CD4-positive, alpha-beta T cell (primary cell): Measurements from ENCODE around the gene REXO4. TPM values are rescaled to one million over a fixed set of nuclear protein-coding genes. Genes with fewer than 3 reads are reported as not detected.

Experiments used
- ATAC-seq: fragments of 200-7000 bp; cut with Tn5 transposase; one replicate; pipeline ENCODE4 v1.10.0; 2022; ENCODE audit warnings: mild to moderate bottlenecking; ENCODE audit not compliant: poor library complexity
- CTCF ChIA-PET: fragments of 350-600 bp; sonication (Branson Sonifier 250); formaldehyde crosslinking; loops from one replicate; lab custom pipeline; 2021; ENCODE audit warnings: antibody characterized with exemption, inconsistent platforms; lab: Charles Lee
- POLR2A ChIA-PET: fragments of 350-600 bp; sonication (Branson Sonifier 250); formaldehyde crosslinking; loops from one replicate; lab custom pipeline; 2021; ENCODE audit warnings: antibody characterized with exemption, inconsistent platforms; lab: Charles Lee
- DNase-seq, 14 experiments: peaks; one replicate each; pipeline ENCODE4 v3.0.0-alpha.2; 2013 to 2020; ENCODE audit warnings: mixed read lengths in 2 of 14
- H3K27ac ChIP-seq, 2 donors: one replicate each; pipeline versions ENCODE4 v1.5.1 to v1.7.0; 2013; ENCODE audit warnings: low read length in 2 of 2, low read depth in 1 of 2, mild to moderate bottlenecking in 1 of 2
- H3K27me3 ChIP-seq, 2 experiments: 1 replicate in 1 of 2; 2 replicates in 1 of 2; pipeline versions ENCODE4 v1.6.1 to v1.7.0; 2013; ENCODE audit warnings: low read length in 2 of 2, control low read depth in 1 of 2, mild to moderate bottlenecking in 1 of 2, moderate library complexity in 1 of 2; ENCODE audit not compliant: insufficient read depth in 2 of 2, control insufficient read depth in 1 of 2
- H3K36me3 ChIP-seq: one replicate; pipeline ENCODE4 v1.6.1; 2013; ENCODE audit warnings: low read length, control low read depth; ENCODE audit not compliant: insufficient read depth
- H3K4me1 ChIP-seq: one replicate; pipeline ENCODE4 v1.6.1; 2013; ENCODE audit warnings: low read length, control low read depth; ENCODE audit not compliant: insufficient read depth
- H3K4me3 ChIP-seq: one replicate; pipeline ENCODE4 v1.5.1; 2013; ENCODE audit warnings: mild to moderate bottlenecking, low read length, moderate library complexity
- H3K9me3 ChIP-seq, 2 experiments: 1 replicate in 1 of 2; 2 replicates in 1 of 2; pipeline versions ENCODE4 v1.6.1 to v1.7.0; 2013; ENCODE audit warnings: low read length in 2 of 2, mild to moderate bottlenecking in 2 of 2, control low read depth in 1 of 2, moderate library complexity in 1 of 2; ENCODE audit not compliant: control insufficient read depth in 1 of 2, insufficient read depth in 1 of 2
- H3K27ac Mint-ChIP-seq: one replicate; pipeline ENCODE4 v1.8.0; 2020; ENCODE audit warnings: mixed read lengths
- H3K27me3 Mint-ChIP-seq: one replicate; pipeline ENCODE4 v1.8.0; 2021; ENCODE audit warnings: mixed read lengths
- H3K36me3 Mint-ChIP-seq: one replicate; pipeline ENCODE4 v1.8.0; 2021; ENCODE audit warnings: low read depth, mixed read lengths
- H3K4me1 Mint-ChIP-seq: one replicate; pipeline ENCODE4 v1.8.0; 2021; ENCODE audit warnings: low read depth, mixed read lengths
- H3K4me3 Mint-ChIP-seq: one replicate; pipeline ENCODE4 v1.8.0; 2020; ENCODE audit warnings: mild to moderate bottlenecking, mixed read lengths
- H3K9me3 Mint-ChIP-seq: one replicate; pipeline ENCODE4 v1.8.0; 2020; ENCODE audit warnings: mixed read lengths
- intact Hi-C, 2 experiments: fragments of 100-400 bp; cut with DNase I in 1 of 2; cut with micrococcal nuclease in 1 of 2; formaldehyde crosslinking; loops; one replicate each; pipeline versions ENCODE4 v1.15.1 to v1.9.0; 2023 to 2025; cut with DNase I, micrococcal nuclease
- total RNA-seq, 174 experiments: library from RNA in 2 of 174; stranded (reverse) in 2 of 174; gene quantifications; one replicate each; pipeline ENCODE4 v1.2.3 and lab custom pipeline; 2021 to 2026
- TF ChIP-seq, protein P1 (sequence below): fragments of 200-600 bp; IDR thresholded peaks from one replicate; pipeline ENCODE4 v1.8.0; 2022; ENCODE audit warnings: antibody characterized with exemption, mild to moderate bottlenecking

Gene REXO4
- total RNA-seq, 2 experiments from 2014 or later, result 17.3 to 18.5 TPM

DNA sequence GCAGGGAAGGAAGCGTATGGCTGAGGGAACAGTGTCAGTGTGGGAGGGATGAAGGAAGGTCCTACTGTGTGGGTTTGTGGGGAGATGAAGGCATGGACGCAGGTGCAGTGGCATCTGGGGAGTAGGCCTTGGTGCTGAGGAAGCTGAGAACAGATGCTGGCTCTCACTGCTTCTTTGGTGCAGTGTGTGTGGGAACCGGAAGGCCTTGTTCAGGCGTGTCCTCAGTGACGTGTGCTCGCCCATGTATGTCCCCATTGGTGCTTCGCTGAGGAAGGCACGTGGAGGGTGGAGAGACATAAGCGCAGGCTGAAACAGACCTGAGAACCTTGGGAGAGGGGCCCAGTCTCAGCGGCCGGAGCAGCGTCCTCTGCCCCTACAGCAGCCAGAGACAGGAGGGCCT, 23.1 kb upstream of the REXO4 start:
- POLR2A ChIA-PET, result no interaction called here
- Mint-ChIP-seq H3K27me3 (no peaks in the 10 kb centered on the region), H3K9me3 (no peaks in the 10 kb centered on the region), H3K4me3 (no peak overlapping the region), H3K4me1 (no peaks in the 10 kb centered on the region), H3K36me3 (no peaks in the 10 kb centered on the region), H3K27ac (no peak overlapping the region)
- DNase-seq, result peak in 2 of 14 experiments; percentile 45 to 49
- CTCF ChIA-PET, result no interaction called here
- Histone ChIP-seq H3K27ac (no peak overlapping the region), H3K4me1 (no peaks in the 10 kb centered on the region), H3K27me3 (no peaks in the 10 kb centered on the region), H3K4me3 (no peak overlapping the region), H3K36me3 (no peaks in the 10 kb centered on the region), H3K9me3 (no peaks in the 10 kb centered on the region)
- intact Hi-C loops, result no loop called here
- peak; percentile 76 for ATAC-seq
- TF ChIP-seq, protein P1, sequence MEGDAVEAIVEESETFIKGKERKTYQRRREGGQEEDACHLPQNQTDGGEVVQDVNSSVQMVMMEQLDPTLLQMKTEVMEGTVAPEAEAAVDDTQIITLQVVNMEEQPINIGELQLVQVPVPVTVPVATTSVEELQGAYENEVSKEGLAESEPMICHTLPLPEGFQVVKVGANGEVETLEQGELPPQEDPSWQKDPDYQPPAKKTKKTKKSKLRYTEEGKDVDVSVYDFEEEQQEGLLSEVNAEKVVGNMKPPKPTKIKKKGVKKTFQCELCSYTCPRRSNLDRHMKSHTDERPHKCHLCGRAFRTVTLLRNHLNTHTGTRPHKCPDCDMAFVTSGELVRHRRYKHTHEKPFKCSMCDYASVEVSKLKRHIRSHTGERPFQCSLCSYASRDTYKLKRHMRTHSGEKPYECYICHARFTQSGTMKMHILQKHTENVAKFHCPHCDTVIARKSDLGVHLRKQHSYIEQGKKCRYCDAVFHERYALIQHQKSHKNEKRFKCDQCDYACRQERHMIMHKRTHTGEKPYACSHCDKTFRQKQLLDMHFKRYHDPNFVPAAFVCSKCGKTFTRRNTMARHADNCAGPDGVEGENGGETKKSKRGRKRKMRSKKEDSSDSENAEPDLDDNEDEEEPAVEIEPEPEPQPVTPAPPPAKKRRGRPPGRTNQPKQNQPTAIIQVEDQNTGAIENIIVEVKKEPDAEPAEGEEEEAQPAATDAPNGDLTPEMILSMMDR, result no peak

DNA sequence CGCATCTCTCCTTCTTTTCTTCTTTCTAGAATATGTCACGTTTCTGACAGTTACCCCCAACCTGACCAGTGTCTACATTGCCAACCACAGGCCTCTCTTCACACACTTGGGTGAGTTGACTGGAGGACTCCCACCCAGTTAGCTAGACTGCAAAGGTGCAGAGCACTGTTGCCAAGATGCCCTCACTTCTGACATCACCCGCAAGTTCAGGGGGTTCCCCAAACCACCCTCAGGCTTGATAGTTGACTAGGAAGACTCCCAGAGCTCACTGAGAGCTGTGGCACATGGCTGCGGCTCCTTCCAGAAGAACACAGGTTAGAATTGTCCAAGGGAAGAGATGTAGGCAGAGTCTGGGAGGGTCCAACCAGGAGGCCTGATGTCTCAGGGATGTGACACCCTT, 21.5 kb upstream of the REXO4 start:
- Histone ChIP-seq H3K36me3 (no peaks in the 10 kb centered on the region), H3K9me3 (no peaks in the 10 kb centered on the region), H3K4me1 (no peaks in the 10 kb centered on the region), H3K4me3 (no peak overlapping the region), H3K27ac (no peak overlapping the region), H3K27me3 (no peaks in the 10 kb centered on the region)
- intact Hi-C loops, result no loop called here
- DNase-seq, result no peak
- no peaks in the 10 kb centered on the region for H3K27me3 Mint-ChIP-seq
- ChIA-PET POLR2A (no interaction called here), CTCF (no interaction called here)
- H3K27ac Mint-ChIP-seq, result no peak overlapping the region
- H3K4me3 Mint-ChIP-seq, result no peak overlapping the region
- TF ChIP-seq, protein P1, result no peak
- H3K9me3 Mint-ChIP-seq, result no peaks in the 10 kb centered on the region
- H3K4me1 Mint-ChIP-seq, result no peaks in the 10 kb centered on the region
- H3K36me3 Mint-ChIP-seq, result no peaks in the 10 kb centered on the region
- no peak for ATAC-seq

DNA sequence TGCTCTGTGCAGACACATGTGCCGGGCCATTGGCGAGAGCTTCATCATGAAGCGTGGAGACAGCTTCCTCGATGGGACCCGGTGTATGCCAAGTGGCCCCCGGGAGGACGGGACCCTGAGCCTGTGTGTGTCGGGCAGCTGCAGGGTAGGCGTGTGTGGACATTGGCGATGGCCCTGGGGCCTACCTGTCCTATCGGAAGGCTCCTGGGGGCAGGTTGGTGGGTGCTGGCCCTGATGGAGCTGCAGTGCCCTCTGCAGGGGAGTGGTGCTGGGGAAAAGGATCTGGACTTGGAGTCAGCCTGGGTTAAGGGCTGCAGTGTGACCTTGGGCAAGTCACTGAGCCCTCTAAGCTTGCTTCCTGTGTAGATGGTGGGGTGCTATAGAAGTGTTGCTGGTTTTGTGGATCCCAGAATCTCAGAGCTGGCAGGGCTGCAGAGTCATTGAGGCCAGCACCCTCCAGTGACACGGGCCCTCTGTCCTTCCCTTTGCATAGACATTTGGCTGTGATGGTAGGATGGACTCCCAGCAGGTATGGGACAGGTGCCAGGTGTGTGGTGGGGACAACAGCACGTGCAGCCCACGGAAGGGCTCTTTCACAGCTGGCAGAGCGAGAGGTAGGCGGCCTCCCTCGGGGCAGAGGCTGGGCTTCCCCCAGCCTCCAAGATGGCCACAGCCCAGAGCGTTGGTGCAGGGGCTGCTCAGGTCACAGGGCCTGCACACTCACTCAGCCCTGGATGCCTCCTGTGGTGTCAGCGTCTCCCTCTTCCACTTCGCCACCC, 20.1 kb upstream of the REXO4 start:
- H3K36me3 ChIP-seq, result no peaks in the 10 kb centered on the region
- no peaks in the 10 kb centered on the region for H3K36me3 Mint-ChIP-seq
- no peak overlapping the region for H3K4me3 Mint-ChIP-seq
- no peaks in the 10 kb centered on the region for H3K27me3 Mint-ChIP-seq
- H3K4me1 ChIP-seq, result no peaks in the 10 kb centered on the region
- ATAC-seq (no peak), DNase-seq (no peak)
- H3K9me3 Mint-ChIP-seq, result no peaks in the 10 kb centered on the region
- H3K27ac ChIP-seq, result no peak overlapping the region
- ChIA-PET CTCF (no interaction called here), POLR2A (interaction anchor here (0.7 kb wide), 1 partner anchor 278 kb away, joined by 3 read pairs; no protein-coding TSS in a partner anchor)
- H3K9me3 ChIP-seq, result no peaks in the 10 kb centered on the region
- H3K4me3 ChIP-seq, result no peak overlapping the region
- H3K27ac Mint-ChIP-seq, result no peak overlapping the region
- H3K4me1 Mint-ChIP-seq, result no peaks in the 10 kb centered on the region
- H3K27me3 ChIP-seq, result no peaks in the 10 kb centered on the region
- intact Hi-C loops, result no loop called here
- TF ChIP-seq, protein P1, result no peak
